Measurements from ENCODE around the gene SSR2.
A peak's percentile ranks its signal among the peaks of the same experiment; 100 is the strongest.

Gene SSR2

DNA sequence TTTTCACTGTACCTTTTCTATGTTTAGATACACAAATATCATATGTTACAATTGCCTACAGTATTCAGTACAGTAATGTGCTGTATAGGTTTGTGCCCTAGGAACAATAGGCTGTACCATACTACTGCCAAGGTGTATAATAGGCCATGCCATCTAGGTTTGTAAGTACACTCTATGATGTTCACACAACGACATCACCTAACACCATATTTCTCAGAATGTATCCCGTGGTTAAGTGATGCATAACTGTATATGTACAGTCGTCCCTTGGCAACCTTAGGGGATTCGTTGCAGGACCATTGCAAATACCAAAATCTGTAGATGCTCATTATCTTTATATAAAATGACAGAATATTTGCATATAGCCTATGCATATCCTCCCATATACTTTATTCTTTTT is 5.8 kb upstream of the SSR2 start:
- POLR2A ChIA-PET: no interaction called here
- CTCF ChIA-PET: interaction anchor here (1.0 to 3.0 kb wide), 4 partner anchors 10 to 39 kb away, joined by 3 to 17 read pairs (median 4); no protein-coding TSS in a partner anchor
- DNase-seq (ENCODE audit: low read depth, low spot score): no peak
- no peak overlapping the region for H3K4me3 ChIP-seq (ENCODE audit: low read depth, low read length)
- TF ChIP-seq, protein P1, sequence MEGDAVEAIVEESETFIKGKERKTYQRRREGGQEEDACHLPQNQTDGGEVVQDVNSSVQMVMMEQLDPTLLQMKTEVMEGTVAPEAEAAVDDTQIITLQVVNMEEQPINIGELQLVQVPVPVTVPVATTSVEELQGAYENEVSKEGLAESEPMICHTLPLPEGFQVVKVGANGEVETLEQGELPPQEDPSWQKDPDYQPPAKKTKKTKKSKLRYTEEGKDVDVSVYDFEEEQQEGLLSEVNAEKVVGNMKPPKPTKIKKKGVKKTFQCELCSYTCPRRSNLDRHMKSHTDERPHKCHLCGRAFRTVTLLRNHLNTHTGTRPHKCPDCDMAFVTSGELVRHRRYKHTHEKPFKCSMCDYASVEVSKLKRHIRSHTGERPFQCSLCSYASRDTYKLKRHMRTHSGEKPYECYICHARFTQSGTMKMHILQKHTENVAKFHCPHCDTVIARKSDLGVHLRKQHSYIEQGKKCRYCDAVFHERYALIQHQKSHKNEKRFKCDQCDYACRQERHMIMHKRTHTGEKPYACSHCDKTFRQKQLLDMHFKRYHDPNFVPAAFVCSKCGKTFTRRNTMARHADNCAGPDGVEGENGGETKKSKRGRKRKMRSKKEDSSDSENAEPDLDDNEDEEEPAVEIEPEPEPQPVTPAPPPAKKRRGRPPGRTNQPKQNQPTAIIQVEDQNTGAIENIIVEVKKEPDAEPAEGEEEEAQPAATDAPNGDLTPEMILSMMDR (IDR thresholded peaks at IDR 0.05; ENCODE audit: insufficient read depth, low read length, missing control alignments): no peak

DNA sequence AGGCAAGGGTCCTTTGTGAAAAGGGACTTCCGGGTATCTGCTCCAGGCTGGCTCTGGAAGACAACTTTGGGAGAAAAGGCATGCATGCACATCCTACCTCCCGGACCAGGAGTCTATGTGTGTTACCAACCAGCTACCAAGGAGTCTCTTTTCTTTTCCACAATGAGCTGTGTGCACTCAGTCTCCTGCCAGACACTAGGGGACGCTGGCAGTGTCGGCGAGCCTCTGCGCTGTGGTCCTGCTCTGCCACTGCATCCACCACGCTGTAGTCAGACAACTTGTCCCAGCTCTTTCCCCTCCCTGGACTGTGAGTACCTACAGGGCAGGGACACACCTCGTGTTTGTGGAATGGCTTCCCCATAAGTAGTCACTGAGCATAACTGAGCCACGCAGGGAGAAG is 5.1 kb upstream of the SSR2 start:
- CTCF ChIA-PET: interaction anchor here (0.7 to 3.0 kb wide), 6 partner anchors 11 to 40 kb away, joined by 3 to 17 read pairs (median 3); partner anchors contain the start of gene LAMTOR2
- H3K4me3 ChIP-seq (ENCODE audit: low read depth, low read length): no peak overlapping the region
- no peak for DNase-seq (ENCODE audit: low read depth, low spot score)
- TF ChIP-seq, protein P1 (IDR thresholded peaks at IDR 0.05; ENCODE audit: insufficient read depth, low read length, missing control alignments): peak; percentile 76
- POLR2A ChIA-PET: no interaction called here

DNA sequence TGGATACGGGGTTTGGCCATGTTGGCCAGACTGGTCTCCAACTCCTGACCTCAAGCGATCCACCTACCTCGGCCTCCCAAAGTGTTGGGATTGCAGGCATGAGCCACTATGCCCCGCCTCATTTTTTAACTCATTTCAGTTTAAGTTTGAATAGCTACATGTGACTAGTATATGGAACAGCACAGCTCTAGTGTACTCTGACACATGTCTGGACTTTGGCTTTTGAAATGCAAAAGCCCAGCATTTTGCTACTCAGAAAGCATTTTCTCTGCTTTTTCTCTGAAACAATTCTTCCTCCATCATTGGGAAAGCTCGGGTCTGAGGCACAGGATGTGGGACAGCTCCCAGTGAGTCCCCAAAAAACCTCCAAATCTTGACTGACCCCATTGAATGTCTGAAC is 4.0 kb upstream of the SSR2 start:
- ChIA-PET CTCF (interaction anchor here (1.1 to 3.0 kb wide), 2 partner anchors 41 to 44 kb away, joined by 3 to 17 read pairs; no protein-coding TSS in a partner anchor), POLR2A (no interaction called here)
- TF ChIP-seq, protein P1 (IDR thresholded peaks at IDR 0.05; ENCODE audit: insufficient read depth, low read length, missing control alignments): no peak
- H3K4me3 ChIP-seq (ENCODE audit: low read depth, low read length): no peak overlapping the region
- DNase-seq (ENCODE audit: low read depth, low spot score): no peak

DNA sequence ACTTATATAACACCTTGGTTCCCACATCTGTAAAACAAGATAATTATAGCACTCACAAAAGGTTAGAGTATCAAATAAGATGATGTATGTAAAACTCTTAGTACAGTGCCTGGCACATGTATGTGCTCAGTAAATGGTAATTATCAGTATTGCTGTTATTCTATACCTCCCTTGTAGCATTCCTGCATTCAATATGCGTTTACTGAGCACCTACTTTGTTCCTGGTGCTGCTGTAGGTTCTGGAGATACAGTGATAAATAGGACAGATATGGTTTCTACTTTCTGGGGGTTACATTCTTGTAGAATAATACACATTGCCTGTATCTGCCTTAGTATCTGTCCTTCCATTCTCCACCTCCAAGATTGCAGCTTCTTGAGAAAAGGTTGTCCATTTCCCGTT is 1.2 kb upstream of the SSR2 start:
- DNase-seq (ENCODE audit: low read depth, low spot score): no peak
- ChIA-PET CTCF (interaction anchor here (0.7 kb wide), 1 partner anchor 32 kb away, joined by 3 read pairs; no protein-coding TSS in a partner anchor), POLR2A (no interaction called here)
- TF ChIP-seq, protein P1 (IDR thresholded peaks at IDR 0.05; ENCODE audit: insufficient read depth, low read length, missing control alignments): no peak
- H3K4me3 ChIP-seq (ENCODE audit: low read depth, low read length): no peak overlapping the region

DNA sequence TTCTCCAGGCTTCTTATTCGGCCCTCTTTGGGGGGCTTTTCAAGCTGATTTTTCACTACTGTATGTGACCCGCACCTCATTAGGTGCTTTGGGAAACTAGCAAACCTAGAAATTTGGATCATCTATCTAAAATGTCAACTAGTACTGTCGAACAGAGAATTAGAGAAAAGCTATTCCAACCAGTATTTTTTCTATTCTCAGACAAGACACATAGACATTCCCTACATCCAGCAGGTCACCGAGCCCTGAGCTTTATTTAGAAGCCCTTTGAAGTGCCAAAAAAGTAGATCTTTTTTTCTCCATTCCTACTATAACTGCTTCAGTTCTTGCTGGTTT is 310 bp upstream of the SSR2 start:
- ChIA-PET POLR2A (no interaction called here), CTCF (interaction anchor here (0.8 to 1.7 kb wide), 5 partner anchors 28 to 117 kb away, joined by 3 to 5 read pairs (median 3); no protein-coding TSS in a partner anchor)
- no peak for DNase-seq (ENCODE audit: low read depth, low spot score)
- TF ChIP-seq, protein P1 (IDR thresholded peaks at IDR 0.05; ENCODE audit: insufficient read depth, low read length, missing control alignments): no peak
- peak overlapping the region; percentile 92 for H3K4me3 ChIP-seq (ENCODE audit: low read depth, low read length)

DNA sequence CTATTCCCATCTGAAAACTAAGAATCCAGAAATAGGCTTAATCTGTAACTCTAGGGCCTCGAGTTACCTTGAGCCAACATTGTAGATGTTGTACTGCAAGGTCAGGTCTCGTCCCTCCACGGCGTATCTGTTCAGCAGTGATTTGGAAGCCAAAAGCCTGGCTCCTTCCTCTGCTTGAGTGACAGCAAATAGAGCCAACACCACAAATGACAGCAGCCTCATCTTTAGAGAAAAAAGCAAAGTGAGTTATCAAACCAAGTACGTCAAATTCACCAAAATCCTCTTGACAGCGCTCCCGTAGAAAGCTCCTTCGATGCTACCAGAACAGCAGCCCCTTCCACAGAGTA is 832 bp downstream of the SSR2 start:
- TF ChIP-seq, protein P1 (IDR thresholded peaks at IDR 0.05; ENCODE audit: insufficient read depth, low read length, missing control alignments): no peak
- DNase-seq (ENCODE audit: low read depth, low spot score): no peak
- peak overlapping the region; percentile 92 for H3K4me3 ChIP-seq (ENCODE audit: low read depth, low read length)
- POLR2A ChIA-PET: no interaction called here
- CTCF ChIA-PET: interaction anchor here (0.9 to 1.7 kb wide), 6 partner anchors 9 to 47 kb away, joined by 3 to 6 read pairs (median 4); no protein-coding TSS in a partner anchor

All from AG04449 (cell line).